BJ (cell line): Measurements from ENCODE around the gene DCBLD2. TPM values are rescaled to one million over a fixed set of nuclear protein-coding genes. Genes with fewer than 3 reads are reported as not detected.

Experiments used
- CTCF ChIA-PET: fragments of 350-600 bp; formaldehyde crosslinking; extraction: SDS; loops from one replicate; lab custom pipeline; 2021; ENCODE audit warnings: antibody characterized with exemption, inconsistent platforms; lab: Yijun Ruan, JAX
- POLR2A ChIA-PET: fragments of 300-600 bp; sonication (Branson Sonifier 250); formaldehyde crosslinking; extraction: SDS; loops from one replicate; lab custom pipeline; 2021; ENCODE audit warnings: antibody characterized with exemption; lab: Charles Lee
- DNase-seq: peaks from one replicate; pipeline ENCODE4 v3.0.0-alpha.2; 2011; ENCODE audit warnings: low read depth
- H3K27me3 ChIP-seq: 2 replicates; pipeline ENCODE4 v1.6.0; 2011; ENCODE audit warnings: low read length; ENCODE audit not compliant: control insufficient read depth, insufficient read depth
- H3K36me3 ChIP-seq: 2 replicates; pipeline ENCODE4 v1.5.1; 2011; ENCODE audit warnings: low read length; ENCODE audit not compliant: control insufficient read depth, insufficient read depth
- H3K4me3 ChIP-seq: 2 replicates; pipeline ENCODE4 v1.5.1; 2011; ENCODE audit warnings: low read depth, mild to moderate bottlenecking, control low read depth, low read length
- polyA plus RNA-seq: library from polyadenylated mRNA; depleted of rRNA; stranded (reverse); fragments of >200 nt; gene quantifications from 2 replicates; pipeline ENCODE4 v1.2.3, GENCODE V29; 2011
- TF ChIP-seq, protein P1 (sequence below): IDR thresholded peaks from 2 replicates; pipeline ENCODE4 v1.5.1; 2011; ENCODE audit warnings: low read depth, mild to moderate bottlenecking, control low read depth, inconsistent platforms, low read length, moderate library complexity; ENCODE audit not compliant: insufficient read depth

Gene DCBLD2
- polyA plus RNA-seq, 1 experiment, result 28.9 TPM

DNA sequence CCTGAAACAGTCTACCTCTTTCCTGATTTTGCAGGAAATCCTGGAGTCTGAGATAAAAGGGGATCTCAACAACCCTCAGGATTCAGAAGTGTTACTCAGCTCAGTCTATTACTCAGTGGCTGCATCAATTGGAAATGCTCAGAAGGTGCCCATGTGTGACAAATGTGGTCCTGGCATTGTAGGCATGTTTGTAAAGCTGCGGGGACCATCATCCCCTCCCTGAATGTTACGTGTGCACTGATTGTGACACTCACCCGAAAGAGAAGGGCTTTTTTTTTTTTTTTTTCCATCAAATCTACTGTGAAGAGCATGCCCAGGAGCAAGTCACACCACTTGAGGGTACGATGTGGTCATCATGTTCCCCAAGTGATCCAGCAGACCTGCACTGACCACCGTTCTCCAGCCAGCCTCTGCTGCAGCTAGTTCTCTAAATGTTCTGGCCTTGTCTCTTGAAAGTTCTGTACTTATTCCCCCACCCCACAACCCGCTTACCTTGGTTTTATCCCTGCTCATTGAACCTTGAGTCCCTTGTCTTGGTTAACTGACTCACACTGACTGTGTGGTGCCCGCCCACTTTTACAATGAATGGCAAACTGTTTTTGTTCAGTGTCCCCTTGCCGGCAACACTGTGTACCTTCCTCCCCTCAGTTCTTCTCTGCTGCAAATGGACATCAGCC, 118.5 kb downstream of the DCBLD2 start:
- ChIA-PET POLR2A (no interaction called here), CTCF (interaction anchor here (1.2 kb wide), 1 partner anchor 17 kb away, joined by 3 read pairs; no protein-coding TSS in a partner anchor)
- Histone ChIP-seq H3K4me3 (no peak overlapping the region), H3K27me3 (peaks cover 1% of the 10 kb centered on the region; the same call in 1 of the 2 replicates), H3K36me3 (no peaks in the 10 kb centered on the region; the same call in 1 of the 2 replicates)
- TF ChIP-seq, protein P1, sequence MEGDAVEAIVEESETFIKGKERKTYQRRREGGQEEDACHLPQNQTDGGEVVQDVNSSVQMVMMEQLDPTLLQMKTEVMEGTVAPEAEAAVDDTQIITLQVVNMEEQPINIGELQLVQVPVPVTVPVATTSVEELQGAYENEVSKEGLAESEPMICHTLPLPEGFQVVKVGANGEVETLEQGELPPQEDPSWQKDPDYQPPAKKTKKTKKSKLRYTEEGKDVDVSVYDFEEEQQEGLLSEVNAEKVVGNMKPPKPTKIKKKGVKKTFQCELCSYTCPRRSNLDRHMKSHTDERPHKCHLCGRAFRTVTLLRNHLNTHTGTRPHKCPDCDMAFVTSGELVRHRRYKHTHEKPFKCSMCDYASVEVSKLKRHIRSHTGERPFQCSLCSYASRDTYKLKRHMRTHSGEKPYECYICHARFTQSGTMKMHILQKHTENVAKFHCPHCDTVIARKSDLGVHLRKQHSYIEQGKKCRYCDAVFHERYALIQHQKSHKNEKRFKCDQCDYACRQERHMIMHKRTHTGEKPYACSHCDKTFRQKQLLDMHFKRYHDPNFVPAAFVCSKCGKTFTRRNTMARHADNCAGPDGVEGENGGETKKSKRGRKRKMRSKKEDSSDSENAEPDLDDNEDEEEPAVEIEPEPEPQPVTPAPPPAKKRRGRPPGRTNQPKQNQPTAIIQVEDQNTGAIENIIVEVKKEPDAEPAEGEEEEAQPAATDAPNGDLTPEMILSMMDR, result no peak
- DNase-seq, result no peak

DNA sequence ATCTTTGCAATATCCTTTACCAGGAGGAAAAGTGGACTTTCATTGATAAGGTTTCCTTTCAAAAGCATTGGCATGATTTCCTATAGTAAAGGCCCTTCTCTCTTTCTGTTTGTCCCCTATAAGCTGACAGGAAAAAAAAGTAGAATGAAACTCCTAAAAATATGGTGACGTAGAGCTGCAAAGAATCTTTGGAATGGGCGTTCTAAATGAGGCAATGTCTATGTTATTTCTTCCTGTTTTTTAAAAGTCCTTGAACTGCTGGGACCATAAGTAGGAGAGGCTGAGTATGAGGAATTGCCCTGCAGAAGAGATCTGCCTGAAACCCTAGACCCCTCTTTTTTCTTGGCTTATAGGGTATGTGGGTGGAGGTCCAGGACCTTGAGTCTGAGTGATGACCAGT, 121.2 kb downstream of the DCBLD2 start:
- DNase-seq, result no peak
- H3K36me3 ChIP-seq, result no peaks in the 10 kb centered on the region
- H3K4me3 ChIP-seq, result no peak overlapping the region
- ChIA-PET POLR2A (no interaction called here), CTCF (interaction anchor here (0.7 to 2.0 kb wide), 2 partner anchors 33 to 183 kb away, joined by 3 to 5 read pairs; no protein-coding TSS in a partner anchor)
- peaks cover 3% of the 10 kb centered on the region for H3K27me3 ChIP-seq
- TF ChIP-seq, protein P1, result no peak

DNA sequence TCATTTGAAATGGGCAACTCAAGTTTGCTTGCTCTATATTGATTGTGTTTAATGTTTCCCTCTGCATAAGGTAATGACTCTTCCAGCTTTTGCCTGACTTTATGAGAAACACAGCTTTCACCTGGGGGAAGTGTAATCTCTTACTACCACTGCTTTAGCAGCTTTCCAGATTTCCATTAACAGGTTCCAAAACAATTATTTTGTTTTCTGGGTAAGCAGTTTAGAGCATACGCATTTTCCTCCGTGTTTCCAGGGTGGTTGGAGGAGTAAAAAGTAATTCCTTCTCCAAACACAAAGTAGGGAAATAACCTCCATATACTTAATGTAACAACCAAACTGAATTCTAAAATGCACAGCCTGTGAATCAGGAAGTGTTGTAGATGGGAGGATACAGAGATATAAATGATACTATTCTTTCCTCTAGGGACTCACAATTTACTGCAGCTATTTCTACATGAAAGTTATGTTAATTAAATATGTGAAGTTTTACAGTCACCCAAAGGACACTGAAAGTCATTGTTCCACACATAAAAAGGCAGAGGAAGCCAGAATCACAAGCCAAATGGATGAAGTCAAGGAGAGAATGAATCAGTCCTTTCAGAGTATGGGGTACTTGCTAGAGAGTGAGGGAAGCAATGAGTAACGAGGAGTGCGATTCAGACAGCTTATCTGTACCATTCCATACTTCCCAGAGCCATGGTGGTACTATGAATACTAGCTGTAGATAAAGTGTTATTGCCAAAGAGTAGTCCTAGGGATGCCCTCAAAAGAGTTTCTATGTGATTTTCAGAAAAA, 121.8 kb downstream of the DCBLD2 start:
- Histone ChIP-seq H3K4me3 (no peak overlapping the region), H3K36me3 (no peaks in the 10 kb centered on the region), H3K27me3 (peaks cover 3% of the 10 kb centered on the region)
- DNase-seq, result no peak
- TF ChIP-seq, protein P1, result no peak
- POLR2A ChIA-PET, result no interaction called here
- CTCF ChIA-PET, result interaction anchor here (0.6 to 1.1 kb wide), 3 partner anchors 182 to 973 kb away, joined by 3 to 4 read pairs (median 3); no protein-coding TSS in a partner anchor

GRCh38 chr3:98778852-98779413, 122.6 kb downstream of the DCBLD2 start:
- ChIA-PET POLR2A (no interaction called here), CTCF (interaction anchor here (0.7 to 1.5 kb wide), 3 partner anchors 181 to 183 kb away, joined by 3 to 6 read pairs (median 4); no protein-coding TSS in a partner anchor)
- no peak for DNase-seq
- H3K36me3 ChIP-seq, result no peaks in the 10 kb centered on the region
- no peak overlapping the region for H3K4me3 ChIP-seq
- peaks cover 3% of the 10 kb centered on the region for H3K27me3 ChIP-seq
- TF ChIP-seq, protein P1, result no peak

DNA sequence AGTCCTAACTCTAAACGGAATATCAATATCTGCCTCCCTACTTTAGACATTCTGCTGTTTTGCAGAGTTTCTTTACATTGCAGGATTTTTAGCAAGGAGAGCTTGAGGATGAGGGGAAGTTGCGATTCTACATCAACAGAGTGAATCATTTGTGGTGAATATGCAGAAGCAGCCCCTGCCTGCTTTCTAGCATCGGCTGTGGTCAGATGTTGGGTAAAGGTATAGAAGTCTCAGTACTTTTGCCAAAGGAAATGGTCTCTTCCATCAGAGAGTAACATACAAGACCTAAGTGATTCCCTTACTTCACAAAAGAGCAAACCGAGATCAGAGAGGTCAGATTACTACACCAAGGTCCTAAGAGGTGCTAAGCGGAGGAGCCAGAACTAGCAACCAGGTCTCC, 123.1 kb downstream of the DCBLD2 start:
- Histone ChIP-seq H3K4me3 (no peak overlapping the region), H3K27me3 (peaks cover 3% of the 10 kb centered on the region), H3K36me3 (no peaks in the 10 kb centered on the region)
- TF ChIP-seq, protein P1, result no peak
- POLR2A ChIA-PET, result no interaction called here
- no peak for DNase-seq
- CTCF ChIA-PET, result interaction anchor here (1.5 kb wide), 1 partner anchor 181 kb away, joined by 6 read pairs; no protein-coding TSS in a partner anchor
